GM18519 (cell line): Measurements from ENCODE around the gene GATA2.

Experiments used
- ATAC-seq: cut with Tn5 transposase; IDR thresholded peaks from one replicate; pipeline ENCODE4 v1.9.1; 2021; ENCODE audit warnings: mild to moderate bottlenecking, moderate library complexity; ENCODE audit not compliant: unreplicated experiment, low FRiP score

GATA2 gene

GRCh38 chr3:128488991-128489673 is 3.9 kb downstream of the GATA2 start:
- no peak for ATAC-seq

- no peak for ATAC-seq
Observed at GRCh38 chr3:128488636-128488990, 4.4 kb downstream of the GATA2 start.

DNA sequence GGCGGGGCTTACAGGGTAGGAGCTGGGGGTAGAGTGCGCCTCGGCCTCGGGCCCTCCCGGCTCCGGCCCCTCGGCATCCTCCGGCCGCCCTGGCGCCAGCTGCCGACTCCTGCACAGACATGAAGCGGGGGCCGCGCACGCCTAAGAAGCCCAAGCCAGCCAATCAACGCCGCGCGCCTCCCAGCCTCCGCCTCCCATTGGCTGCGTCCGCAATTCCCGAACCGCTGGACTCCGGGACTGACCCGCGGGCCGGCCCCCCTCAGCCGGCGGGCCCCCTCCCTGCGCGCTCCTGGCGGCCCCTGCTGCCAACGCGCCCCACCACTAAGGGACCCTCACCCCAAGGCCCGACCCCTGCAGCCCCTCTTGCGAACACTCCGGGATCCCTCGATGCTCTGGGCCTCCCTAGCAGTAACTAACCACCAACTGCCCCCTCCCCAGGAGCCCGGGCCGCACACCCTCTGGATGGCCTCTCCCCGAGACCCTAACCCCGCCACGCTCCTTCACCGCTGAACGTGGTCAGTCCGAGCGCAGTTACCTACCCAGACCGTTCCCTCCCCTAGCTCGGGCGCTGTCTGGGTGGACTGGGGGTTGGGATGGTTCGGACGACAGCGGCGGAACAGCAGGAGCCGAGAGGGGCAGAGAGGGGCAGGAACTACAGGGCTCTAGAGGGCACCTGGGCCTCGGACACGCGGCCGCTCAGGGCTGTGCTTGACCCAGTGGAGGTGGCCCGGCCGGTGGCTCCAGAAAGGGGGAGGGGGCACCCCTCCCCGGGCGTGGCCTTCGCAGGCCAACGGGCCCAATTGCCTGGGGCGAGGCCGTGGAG is 5.0 kb downstream of the GATA2 start:
- no peak for ATAC-seq

DNA sequence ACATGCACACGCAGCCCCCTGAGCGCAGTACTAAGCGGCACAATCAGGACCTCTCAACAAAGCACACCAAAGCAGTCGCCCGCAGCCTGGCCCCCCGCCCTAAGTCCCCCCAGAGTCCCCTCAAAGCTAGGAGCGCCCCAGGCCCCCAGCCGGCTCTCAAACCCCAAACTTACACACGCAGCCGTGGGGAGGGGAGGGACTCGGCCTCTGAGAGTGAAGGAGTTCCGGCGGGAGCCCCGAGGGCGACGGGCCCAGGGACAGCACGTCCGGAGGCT is 5.5 kb downstream of the GATA2 start:
- ATAC-seq, result no peak

GRCh38 chr3:128486681-128487537 is 6.1 kb downstream of the GATA2 start:
- no peak for ATAC-seq

GRCh38 chr3:128486205-128486628 is 6.8 kb downstream of the GATA2 start:
- no peak for ATAC-seq

DNA sequence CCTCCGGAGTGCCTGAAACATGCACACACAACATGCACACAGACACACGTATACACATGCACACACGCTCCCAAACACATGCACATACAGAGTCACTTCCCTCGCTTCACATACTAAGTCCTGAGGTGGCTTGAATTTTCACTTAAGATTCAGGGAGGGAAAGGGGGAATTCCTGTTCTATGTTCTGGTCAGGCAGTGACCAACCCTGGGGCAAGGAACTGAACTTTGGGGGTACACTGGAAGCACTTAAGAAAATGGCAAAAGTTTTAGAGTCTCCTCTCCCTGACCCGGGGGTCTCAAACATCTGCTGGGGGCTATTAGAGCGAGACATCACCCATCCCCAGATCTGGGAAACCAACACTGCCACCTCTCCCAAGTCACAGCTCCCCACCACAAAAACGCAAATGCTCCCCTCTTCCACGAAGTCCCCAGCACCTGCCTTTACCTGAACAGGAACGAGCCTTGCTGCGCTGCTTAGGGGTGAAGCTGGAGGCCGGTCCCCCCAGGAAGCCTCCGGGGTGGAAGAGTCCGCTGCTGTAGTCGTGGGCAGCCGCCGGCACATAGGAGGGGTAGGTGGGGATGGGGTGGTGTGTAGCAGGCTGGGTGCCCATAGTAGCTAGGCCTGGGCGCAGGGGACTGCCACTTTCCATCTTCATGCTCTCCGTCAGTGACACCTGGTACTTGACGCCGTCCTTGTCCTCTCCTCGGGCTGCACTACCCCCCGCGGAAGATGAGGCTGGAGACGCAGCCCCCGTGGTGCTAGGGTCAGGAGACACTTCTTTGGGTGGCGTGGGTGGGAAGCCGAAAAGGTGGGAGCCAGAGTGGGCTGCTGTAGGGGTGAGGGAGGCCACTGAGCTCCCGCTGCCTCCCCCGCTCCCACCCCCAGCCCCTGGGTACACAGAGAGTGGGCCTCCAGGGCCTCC is 7.5 kb downstream of the GATA2 start:
- ATAC-seq, result no peak

GRCh38 chr3:128484404-128485281 is 8.4 kb downstream of the GATA2 start:
- no peak for ATAC-seq

GRCh38 chr3:128483657-128484403 is 9.2 kb downstream of the GATA2 start:
- ATAC-seq, result no peak

GRCh38 chr3:128482666-128483656 is 10.0 kb downstream of the GATA2 start:
- no peak for ATAC-seq

DNA sequence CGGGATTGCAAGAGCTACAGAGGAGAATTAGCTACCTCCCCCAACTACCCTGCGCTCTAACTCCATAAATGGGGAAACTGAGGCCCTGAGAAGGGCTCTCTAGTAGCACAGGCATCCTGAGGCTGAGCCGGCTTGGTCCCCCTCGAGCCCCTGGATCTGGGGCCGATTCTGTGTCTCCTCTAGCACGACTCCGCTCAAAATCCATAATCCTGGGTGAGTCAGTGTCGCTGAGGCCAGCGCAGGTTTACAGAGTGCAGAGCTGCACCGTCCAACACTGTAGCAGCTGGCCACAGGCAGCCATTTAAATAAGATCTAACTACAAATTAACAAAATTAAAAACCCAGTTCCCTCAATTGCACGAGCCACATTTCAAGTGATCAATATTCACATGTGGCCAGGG is 10.8 kb downstream of the GATA2 start:
- no peak for ATAC-seq

GRCh38 chr3:128481438-128481942 is 11.5 kb downstream of the GATA2 start:
- ATAC-seq, result no peak

GRCh38 chr3:128480717-128481437 is 12.1 kb downstream of the GATA2 start:
- no peak for ATAC-seq

DNA sequence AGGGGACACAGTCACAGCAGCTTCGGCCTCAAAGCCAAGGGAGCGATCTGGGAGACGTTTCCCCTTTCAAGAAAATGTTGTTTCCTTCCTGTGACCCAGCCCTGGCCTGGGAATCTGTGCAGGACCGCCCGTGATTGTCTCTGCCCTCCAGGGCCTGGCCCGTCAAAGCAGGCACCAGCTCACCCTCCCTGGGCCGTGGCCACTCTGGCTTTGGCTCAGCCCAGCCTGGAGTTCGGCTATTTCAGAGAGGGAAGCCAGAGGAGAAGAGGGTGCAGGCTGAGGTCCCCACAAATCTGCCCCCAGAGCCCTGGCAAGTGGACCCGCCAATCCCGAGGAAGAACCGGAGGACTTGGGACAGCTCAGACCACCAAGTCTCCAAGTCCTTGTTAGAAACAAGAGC is 12.7 kb downstream of the GATA2 start:
- no peak for ATAC-seq

DNA sequence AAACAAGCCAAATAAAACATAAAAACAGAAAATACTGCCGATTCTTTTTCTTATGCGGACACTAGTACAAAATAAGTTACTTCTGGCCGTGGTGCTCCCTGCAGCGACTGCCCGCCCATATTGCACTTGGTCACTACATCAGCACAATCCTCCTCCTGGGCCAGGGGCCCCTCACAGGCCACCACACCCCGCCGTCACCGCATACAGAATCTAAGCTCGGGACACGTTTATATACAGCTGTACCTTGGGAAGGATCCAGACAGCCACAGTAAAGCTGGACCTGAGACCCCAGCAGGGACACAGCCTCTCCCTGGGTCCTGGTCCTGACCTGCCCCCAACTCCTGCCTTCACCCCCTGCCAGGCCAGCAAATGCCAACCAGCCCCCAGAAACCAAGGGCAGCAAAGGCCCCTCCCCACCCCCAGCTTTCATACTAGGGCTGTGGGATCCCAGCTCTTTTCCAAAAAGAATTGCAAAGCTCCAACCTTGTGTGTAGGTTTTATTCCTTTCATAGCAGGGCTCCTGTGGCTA is 13.4 kb downstream of the GATA2 start:
- no peak for ATAC-seq
